Measurements from ENCODE around the gene SLC23A1.
"Not testable (repeated sequence)": the region's sequence is repeated elsewhere in the genome, so short reads cannot be mapped to it uniquely, and the experiment has no call there.

SLC23A1 gene

DNA sequence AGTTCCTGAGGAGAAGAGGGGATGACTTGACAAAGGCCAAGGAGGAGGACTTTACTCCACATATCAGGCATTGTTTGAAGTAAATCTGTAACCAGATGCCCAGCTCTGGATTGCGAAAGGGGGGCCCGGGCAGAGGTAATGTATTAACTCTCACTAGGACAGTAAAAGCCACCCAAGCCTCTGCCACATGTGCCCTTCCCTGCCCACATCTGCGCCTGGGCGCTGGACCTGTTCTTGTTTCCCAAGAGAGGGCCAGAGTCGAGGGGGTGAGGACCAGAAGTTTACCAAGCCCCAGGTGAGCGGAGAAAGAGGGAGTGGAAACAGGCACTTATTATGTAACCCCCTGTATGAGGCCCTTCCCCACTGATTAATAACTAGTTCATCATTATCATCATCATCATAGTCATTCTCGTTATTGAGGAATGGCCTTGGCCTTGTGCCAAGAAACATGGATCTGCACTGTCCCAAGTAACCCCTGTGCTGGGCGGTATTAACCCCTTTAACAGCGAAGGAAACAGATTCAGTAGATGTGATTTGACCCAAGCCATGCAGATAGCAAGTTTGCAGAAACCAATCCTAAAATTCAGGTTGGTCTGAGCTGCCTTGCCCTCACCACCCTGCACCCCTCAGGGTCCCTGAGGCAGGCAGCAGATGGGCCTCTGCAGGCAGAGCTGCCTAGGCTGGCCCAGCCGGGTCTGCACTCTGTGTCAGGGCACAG, at the start of gene SLC23A1:
Gene SLC23A1 (minus strand): TSS at position 23 of the 718 bp plus-strand sequence. CDS start 44 bp downstream, outside the sequence.
- no peak for DNase-seq (ENCODE audit: low read depth)

DNA sequence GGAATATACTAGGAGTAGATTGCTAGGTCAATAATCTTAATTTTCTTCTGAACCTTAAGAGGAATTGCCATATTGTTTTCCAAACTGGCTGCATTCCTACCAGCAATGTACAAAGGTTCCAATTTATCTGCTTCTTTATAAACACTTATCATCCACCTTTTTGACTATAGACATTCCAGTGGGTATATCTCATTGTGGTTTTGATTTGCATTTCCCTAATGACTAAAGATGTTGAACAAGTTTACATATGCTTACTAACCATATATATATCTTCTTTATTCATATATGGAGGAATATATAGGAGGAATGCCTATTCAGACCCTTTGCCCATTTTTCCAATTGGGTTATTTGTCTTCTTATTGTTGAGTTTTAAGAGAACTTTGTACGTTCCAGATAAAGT, 48.6 kb upstream of the SLC23A1 start:
- no peak for DNase-seq (ENCODE audit: low read depth)

DNA sequence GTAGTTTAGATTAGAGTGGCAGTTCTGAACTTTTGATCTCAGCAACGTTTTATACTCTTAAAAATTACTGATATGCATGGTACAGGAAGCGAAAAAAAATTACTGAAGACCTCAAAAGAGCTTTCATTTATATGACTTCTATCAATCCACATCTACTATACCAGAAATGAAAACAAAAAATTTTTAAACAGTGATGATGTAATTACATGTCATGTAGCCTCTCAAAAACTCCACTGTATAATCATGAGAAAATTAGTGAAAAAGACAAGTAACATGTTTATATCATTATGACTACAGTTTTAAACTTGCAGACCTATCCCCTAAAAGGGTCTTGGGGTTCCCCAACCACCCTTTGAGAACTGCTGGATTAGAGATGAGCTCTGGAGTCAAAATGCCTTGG, 46.9 kb upstream of the SLC23A1 start:
- no peak for DNase-seq (ENCODE audit: low read depth)

DNA sequence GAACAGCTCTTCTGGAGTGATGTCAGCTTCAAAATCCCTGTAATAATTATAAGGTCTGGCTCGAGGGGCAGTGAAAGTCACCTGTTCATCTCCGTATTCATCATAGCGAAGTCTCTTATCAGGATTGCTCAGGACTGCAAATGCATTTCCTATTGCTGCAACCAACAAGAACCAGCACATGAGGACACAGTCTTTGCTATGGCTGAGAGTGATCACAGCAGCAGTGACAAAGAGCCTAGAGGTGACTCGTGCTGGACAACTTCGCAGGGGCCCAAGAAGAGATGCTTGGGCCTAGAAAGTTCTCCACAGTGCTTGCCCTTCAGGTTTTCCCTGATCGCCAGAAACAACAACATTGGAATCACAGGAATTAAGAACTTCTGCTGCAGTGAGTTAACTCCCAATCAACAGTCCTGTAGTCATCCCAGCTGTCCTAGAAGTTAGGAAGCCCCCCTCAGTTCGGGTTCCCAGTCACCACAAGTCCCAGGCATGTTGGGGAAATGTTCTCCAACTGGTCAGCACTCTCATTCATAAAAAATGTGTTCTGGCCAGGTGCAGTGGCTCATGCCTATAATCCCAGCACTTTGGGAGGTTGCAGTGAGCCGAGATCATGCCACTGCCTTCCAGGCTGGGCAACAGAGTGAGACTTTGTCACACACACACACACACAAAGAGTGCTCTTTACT, 43.2 kb upstream of the SLC23A1 start:
- DNase-seq (ENCODE audit: low read depth) = no peak

DNA sequence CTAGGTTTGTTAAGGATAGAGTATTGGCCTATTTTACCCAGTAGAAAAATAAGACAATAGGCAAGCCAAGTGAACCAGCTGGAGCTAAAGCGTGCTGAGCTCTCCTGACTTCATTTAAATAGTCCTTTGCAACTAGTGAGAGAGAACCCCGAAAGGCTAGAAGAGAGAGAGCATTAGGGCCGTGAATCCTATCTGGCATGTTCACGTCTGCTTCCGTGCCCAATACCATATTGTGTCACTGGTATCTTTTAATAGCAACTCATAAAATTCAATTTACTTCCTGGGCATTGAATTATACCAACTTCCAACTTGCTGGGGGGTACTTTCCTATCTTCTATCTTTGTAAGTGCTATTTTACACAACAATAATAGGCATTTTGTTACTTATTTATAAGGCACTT, 42.4 kb upstream of the SLC23A1 start:
- DNase-seq (ENCODE audit: low read depth) = no peak

DNA sequence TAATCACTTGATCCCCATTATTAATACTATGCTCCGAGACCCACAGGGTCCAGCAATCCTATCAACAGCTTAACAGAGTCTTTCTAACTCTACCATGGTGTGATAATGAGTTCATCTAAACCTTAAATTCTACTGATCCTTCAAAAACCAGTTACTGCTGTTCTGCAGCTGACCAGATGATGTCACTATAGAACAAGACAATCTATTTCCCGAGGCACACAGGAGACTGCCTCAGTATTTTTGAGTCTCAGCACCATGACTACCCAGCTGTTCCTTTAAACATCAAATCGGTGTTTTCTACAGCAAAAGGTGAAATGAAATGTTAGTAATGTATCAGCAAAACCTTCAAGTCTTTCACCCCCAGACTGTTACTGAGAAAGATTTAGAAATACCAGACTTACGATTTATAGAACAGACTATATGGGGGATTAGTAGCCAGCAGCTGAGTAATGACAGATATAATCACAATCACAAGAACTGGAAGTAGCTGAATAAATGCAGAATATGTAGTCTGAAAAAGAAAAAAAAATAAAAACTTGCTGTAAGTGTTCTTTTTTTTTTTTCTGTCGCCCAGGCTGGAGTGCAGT, 39.3 kb upstream of the SLC23A1 start:
- peak; percentile 74 for DNase-seq (ENCODE audit: low read depth)

DNA sequence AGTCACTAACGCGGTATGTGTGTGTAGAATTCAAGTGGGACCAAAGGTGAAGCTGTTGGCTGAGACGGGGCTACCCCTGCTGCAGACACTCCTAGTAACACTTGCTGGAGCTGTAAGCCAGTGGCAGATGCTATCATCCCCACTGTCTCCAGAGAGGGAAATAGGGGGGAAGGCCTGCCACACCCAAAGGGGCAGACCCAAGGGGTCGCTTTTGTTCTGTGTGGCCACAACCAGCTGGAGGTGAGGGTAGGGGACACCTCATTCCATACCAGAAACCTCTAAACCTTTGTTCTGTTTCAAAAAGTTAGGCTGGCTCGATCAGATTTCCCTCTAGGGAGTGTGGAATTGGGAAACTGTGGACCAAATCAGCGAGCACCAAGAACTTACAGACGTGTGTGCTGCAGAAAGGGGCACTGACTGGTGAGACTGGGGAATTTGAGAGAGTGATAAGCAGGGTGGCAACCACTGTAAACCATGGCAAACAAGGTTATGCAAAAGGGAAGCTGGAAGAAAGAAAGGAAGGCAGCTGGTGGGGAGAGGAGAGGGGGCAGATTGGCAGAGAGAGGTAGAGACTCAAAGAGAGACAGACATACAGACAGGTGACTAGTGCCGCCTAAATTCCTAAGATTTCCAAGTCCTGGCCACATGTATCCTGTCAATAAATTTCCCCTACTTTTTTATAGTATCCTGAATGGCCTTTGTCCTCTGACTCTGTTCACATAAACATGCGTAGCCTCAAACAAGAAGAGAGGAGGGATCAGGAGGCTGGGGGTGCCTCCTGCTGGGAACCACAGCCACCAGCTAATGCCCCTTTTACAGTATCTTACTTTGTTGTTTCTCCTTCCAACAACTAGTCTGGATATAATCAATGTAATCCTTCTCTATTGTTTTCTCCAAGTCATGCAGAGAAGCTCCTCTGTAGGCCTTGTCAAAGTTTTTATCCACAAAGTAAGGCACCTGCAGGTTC, 36.4 kb upstream of the SLC23A1 start:
- DNase-seq (ENCODE audit: low read depth) = no peak

DNA sequence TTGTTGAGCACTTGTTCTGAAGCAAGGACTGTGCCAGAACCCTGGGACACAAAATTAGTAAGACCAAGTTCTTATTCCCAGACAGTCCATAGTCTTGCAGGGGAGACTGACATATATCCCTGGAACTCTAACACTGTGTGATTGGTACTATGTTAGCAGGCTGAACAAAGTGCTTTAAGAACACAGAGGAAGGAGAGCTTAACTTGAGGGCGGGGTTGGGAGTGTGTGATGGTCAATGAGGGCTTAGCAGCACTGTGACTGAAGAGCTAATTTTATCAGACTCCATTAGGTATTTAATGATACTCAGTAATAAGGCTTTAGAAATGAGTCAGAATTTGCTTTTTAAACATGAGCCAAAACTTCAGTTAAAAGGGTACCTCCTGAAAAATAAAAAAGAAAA, 35.7 kb upstream of the SLC23A1 start:
- no peak for DNase-seq (ENCODE audit: low read depth)

DNA sequence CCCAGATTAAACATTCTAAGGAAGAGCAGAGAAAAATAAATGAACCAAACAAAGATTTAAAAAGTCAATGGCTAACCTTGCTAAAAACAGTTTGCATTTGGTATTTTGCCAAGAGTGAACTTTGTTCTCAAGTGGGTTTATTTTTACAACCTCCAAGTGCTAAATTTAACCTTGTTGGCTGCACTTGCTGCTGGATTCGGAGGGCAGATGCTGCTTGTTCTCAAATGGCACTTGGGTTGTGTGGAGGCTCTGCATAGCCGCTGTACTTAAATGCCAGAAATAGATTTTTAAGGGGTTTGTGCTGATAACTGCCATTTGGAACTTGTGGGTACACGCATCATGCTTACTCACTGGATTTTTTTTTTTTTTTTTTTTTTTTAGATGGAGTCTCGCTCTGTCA, 34.1 kb upstream of the SLC23A1 start:
- no peak for DNase-seq (ENCODE audit: low read depth)

DNA sequence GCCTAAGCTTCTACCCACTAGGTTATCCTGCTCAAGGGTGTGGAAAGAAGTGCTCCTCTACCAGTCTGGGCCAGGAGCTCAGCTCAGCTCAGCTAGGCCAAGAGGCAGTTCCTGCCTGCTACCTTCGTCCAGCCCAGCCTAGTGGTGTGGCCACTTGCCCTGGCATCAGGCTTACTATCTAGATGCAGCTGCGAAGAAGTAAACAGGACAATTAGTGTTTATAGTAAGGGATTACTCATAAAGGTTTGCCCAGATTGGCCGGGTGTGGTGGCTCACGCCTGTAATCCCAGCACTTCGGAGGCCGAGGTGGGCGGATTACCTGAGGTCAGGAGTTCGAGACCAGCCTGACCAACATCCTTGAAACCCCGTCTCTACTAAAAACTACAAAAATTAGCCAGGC, 33.6 kb upstream of the SLC23A1 start:
- DNase-seq (ENCODE audit: low read depth) = no peak

DNA sequence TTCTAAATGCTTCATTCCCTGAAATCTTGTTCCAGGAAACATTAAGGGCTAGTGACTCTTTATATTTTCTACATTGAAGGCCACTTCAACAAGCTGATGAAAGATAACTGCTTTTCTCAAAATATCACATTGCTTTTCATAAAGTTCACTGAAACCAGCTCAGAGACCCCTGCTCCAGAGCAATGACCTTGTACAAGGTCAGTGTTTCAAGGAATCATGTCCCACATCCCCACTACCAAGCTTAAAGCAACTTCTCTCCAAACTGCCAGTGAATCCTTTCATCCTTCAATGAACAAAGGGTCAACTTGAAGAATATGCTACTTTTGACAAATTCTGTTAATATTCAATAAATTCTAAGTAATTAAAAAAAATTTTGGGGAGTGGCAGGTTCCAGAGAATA, 32.8 kb upstream of the SLC23A1 start:
- no peak for DNase-seq (ENCODE audit: low read depth)

DNA sequence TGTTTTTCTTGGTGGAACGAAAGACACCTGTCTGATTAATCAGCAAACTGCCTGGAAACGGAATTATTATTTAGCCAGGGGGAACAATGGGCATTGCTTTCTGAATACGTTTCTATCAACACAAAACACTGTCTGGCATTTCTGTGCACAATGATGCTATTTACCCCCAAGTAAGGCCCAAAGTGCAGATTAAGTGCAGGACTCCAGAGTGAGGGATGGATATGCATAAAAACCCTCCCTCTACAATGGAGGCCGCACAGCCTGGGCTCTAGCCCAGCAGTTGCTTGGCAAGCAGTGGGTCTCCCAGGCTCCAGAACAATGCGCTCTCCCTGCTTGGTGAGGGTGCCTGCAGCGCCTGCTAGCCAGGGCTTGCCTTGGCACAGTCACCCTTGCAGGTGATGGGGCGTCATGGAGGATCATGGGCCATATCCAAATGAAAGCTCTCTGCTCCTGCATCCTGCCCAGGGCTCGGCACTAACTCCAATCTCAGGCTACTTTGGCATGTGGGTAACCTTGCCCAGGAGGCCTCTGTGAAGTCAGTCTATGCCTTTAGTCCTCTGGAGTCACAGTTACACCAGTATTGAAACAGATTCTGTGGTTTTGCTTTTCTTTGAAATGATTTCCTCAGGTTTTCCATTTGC, 32.2 kb upstream of the SLC23A1 start:
- DNase-seq (ENCODE audit: low read depth) = no peak

DNA sequence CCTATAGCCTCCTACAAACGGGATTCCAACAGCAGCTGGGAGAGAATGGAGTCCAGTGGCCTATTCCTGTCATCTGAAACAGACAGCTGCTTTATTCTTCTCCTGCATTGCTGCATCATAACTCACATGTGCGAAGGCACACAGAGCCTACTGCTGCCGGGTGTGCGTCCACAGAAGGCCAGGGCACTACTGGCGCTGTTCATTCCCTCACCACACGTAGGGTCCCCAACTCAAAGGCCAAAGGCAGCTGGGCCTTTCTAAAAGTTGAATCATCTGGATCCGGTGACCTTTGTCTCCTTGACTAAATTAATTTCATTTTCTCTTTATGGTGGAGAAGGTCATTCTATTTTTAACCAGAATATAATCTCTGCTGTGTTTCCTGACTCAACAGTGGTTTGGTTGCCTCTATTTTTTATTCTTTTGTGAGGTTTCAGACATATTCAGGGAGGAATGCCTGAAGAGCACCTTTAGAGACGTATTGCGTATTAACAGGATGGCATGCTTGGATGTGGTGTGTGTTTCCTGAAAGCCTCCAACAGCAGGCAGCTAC, 31.6 kb upstream of the SLC23A1 start:
- no peak for DNase-seq (ENCODE audit: low read depth)

DNA sequence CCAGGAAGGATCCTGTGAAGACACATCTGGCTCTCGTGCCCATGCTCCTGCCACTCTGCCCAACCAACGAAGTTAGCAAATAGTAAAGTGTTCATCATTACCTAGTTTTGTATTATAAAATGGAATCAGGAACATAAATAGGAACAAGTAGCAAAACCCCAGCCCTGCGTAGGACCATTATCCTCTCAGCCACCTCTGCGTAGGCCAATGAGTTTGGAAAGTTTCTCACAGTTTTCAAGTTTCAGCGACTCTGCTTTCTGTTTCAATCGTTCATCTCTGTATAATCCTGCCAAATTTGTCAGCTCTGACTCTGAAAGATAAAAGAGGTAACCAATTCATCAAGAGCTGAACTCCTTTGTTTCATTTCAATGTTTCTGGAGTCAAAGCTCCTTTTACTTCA, 30.9 kb upstream of the SLC23A1 start:
- no peak for DNase-seq (ENCODE audit: low read depth)

DNA sequence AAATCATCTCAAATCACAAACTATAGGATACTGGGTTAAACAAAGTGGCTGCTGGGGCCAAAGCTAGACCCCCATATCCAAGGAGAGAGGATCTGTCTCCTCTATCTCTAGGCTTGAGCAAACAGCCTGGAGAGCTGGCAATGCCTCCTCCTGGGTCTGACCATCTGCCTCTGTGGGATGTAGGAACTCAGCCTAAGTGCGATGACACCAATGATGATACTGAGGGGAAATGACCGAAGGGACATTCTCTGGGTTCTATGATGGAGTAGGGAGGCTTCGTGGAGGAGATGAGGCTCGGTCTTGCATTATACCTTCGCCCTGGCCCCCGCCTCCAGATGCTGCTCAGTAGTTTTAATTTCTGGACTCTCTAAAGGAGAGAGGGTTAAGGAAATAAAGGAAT, 30.1 kb upstream of the SLC23A1 start:
- DNase-seq (ENCODE audit: low read depth) = no peak

DNA sequence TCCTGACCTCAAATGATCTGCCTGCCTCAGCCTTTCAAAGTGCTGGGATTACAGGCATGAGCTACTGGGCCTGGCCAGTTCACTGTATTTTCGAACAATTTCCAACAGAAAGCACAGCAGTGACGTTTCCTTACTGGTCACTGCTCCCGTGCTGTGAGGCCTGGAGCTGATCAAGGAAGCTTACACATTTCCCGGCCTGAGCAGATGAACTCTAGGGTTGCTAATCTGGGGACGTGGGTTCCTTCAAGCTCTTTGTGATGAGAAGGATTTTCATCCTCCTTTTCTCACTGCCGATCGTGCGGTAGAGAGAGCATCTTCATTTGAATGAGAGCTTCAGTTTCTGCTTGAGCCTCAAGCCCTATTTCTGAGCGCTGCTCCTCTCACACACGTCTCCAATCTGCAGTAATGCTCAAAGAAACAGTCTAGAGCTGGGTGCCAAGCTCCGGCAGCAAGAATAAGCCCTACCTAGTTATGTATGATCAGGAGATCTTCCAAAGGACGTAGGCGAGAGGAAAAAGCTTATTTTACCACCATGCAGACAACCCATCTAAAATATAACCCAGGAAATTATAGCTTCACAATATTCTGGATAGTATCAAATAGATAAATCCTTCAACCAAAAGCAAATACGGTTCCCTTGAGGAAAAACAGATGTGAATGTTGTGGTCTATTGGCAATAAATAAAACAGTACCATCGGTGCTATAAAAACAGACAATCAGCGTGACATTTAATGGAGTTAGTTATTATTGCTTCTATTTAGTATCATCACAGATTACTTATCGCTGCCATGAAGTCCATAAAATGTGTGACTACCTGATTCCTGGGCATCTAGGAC, 28.1 kb upstream of the SLC23A1 start:
- no peak for DNase-seq (ENCODE audit: low read depth)

DNA sequence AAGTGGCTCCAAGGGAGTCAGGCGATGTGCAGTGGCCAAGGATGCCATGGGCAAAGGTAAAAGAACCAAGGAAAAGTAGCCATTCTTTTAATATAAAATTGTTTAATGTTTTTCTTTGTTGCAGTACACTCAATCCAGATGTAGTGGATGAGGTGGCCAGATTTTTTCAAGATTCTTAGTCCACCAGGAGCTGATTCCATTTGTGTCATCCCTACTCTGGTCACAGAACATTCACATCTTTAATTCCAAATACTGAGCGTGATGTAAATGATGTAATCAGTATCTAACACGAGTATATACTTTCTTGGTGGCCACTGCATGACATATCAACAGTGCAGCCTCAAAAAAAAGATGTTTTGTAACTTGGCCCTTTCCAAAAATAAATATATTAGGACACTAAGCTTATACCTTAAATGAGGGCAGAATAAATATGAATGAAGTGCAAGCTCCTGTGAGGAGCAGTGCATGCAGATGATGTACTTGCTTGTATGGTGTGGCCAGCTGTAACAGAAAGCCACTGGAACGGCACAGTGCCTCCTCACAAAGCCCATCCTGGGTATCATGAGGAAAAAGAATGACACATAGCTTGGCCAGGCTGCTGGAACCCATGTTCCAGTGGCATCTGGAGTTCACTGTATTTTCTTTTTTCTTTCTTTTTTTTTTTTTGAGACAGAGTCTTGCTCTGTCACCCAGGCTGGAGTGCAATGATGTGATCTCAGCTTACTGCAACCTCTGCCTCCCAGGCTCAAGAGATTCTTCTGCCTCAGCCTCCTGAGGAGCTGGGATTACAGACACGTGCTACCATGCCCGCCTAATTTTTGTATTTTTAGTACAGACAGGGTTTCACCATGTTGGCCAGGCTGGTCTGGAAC, 27.3 kb upstream of the SLC23A1 start:
- no peak for DNase-seq (ENCODE audit: low read depth)

DNA sequence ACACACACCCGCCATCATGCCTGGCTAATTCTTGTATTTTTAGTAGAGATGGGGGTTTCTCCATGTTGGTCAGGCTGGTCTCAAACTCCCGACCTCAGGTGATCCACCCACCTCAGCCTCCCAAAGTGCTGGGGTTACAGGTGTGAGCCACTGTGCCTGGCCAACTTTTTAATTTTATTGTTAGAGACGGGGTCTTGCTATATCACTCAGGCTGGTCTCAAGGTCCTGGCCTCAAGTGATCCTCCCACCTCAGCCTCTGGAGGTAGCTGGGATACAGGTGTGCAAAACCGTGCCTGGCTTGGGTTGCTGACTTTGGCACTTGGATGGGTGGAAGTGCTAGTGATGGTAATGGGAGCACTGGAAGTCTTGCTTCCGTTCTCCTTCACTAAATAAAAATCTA, 26.0 kb upstream of the SLC23A1 start:
- not testable (repeated sequence) for DNase-seq (ENCODE audit: low read depth)

DNA sequence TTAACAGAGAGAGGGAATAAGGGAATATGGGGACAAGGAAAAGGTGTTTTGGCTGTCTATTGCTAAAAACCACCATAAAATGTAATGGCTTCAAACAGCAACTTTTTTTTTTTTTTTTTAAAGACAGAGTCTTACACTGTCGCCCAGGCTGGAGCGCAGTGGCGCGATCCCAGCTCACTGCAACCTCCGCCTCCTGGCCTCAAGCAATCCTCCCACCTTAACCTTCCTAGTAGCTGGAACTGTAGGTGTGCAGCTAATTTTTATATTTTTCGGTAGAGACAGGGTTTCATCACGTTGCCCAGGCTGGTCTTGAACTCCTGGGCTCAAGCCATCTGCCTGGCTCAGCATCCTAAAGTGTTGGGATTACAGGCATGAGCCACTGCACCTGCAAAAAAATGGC, 25.1 kb upstream of the SLC23A1 start:
- DNase-seq (ENCODE audit: low read depth) = no peak

DNA sequence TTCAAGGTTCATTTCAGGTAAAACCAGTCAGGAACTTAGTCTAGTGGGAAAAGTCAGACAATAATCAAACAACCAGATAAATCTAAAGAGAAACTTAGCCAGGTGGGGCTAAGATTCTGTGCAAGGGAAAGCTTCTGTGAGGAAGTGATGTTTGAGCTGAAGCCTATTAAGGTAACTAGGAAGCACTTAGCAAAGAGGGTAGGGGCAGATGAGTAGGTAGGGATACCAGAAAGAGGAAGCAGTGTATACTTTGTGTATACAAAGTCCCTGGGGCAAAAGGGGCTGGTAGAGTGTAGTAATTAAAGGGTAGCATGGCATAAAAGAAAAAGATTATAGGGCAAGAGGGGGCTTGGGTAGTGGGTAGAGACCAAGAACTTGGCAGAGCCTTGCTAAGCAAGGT, 24.4 kb upstream of the SLC23A1 start:
- no peak for DNase-seq (ENCODE audit: low read depth)

Data from iris pigment epithelial cell (primary cell).